H1 (cell line): Measurements from ENCODE around the gene ROR1. TPM values are rescaled to one million over a fixed set of nuclear protein-coding genes. Genes with fewer than 3 reads are reported as not detected.

Experiments
- CTCF ChIA-PET: fragments of 300-600 bp; sonication (Branson Sonifier 250); formaldehyde crosslinking; loops from one replicate; lab custom pipeline; 2021; ENCODE audit not compliant: partially characterized antibody; lab: Charles Lee
- POLR2A ChIA-PET: fragments of 300-600 bp; sonication (Branson Sonifier 250); formaldehyde crosslinking; loops from one replicate; lab custom pipeline; 2021; ENCODE audit warnings: inconsistent platforms; ENCODE audit not compliant: partially characterized antibody; lab: Charles Lee
- DNase-seq, 2 experiments: peaks; one replicate each; pipeline versions ENCODE4 v3.0.0 to v3.0.0-alpha.2; 2010 to 2022; ENCODE audit warnings: low spot score in 2 of 2, low read depth in 1 of 2, mixed read lengths in 1 of 2
- FAIRE-seq: peaks from 2 replicates; lab custom pipeline; 2011; peaks lifted over from hg19 to GRCh38; lab: Jason Lieb, UNC
- H2AFZ ChIP-seq: 2 replicates; pipeline ENCODE4 v1.8.1; 2012; ENCODE audit warnings: low read length, inconsistent platforms
- H2AK5ac ChIP-seq: 2 replicates; pipeline ENCODE4 v1.6.1; 2013; ENCODE audit warnings: low read depth, low read length
- H2BK120ac ChIP-seq: replicated peaks from 2 replicates; pipeline ENCODE3; 2013; ENCODE audit warnings: low read depth, low read length, inconsistent platforms
- H2BK12ac ChIP-seq: 2 replicates; pipeline ENCODE4 v1.6.1; 2013; ENCODE audit warnings: low read depth, low read length
- H2BK15ac ChIP-seq: 2 replicates; pipeline ENCODE4 v1.6.1; 2013; ENCODE audit warnings: low read length
- H2BK20ac ChIP-seq: 2 replicates; pipeline ENCODE4 v1.6.1; 2013; ENCODE audit warnings: low read length
- H2BK5ac ChIP-seq: 2 replicates; pipeline ENCODE4 v1.6.1; 2013; ENCODE audit warnings: low read depth, low read length
- H3K14ac ChIP-seq: 2 replicates; pipeline ENCODE4 v1.6.1; 2013; ENCODE audit warnings: inconsistent platforms; ENCODE audit not compliant: insufficient read length
- H3K18ac ChIP-seq: 2 replicates; pipeline ENCODE4 v1.6.1; 2013; ENCODE audit warnings: low read length; ENCODE audit errors: extremely low read depth
- H3K23ac ChIP-seq: 2 replicates; pipeline ENCODE4 v1.6.1; 2013; ENCODE audit warnings: inconsistent platforms; ENCODE audit not compliant: insufficient read length
- H3K23me2 ChIP-seq: 2 replicates; pipeline ENCODE4 v1.6.1; 2013; ENCODE audit warnings: low read depth, low read length
- H3K27ac ChIP-seq: 2 replicates; pipeline ENCODE4 v1.6.1; 2011; ENCODE audit warnings: low read depth, low read length, inconsistent platforms
- H3K27me3 ChIP-seq, 4 experiments: replicated peaks in 1 of 4; 1 replicate in 1 of 4; 2 replicates in 3 of 4; pipeline versions ENCODE4 v1.6.1 to v1.8.1; 2011 to 2013; ENCODE audit warnings: low read length in 3 of 4, mild to moderate bottlenecking in 3 of 4, inconsistent platforms in 2 of 4, mixed read lengths in 2 of 4, moderate library complexity in 1 of 4; ENCODE audit not compliant: control insufficient read depth in 3 of 4, insufficient read depth in 3 of 4; ENCODE audit errors: extremely low read depth in 1 of 4
- H3K36me3 ChIP-seq, 4 experiments: 2 replicates each; pipeline versions ENCODE4 v1.6.1 to v1.8.1; 2011 to 2013; ENCODE audit warnings: mild to moderate bottlenecking in 4 of 4, low read length in 3 of 4, moderate library complexity in 2 of 4, control low read depth in 1 of 4, inconsistent platforms in 1 of 4; ENCODE audit not compliant: insufficient read depth in 4 of 4, control insufficient read depth in 2 of 4
- H3K4ac ChIP-seq: replicated peaks from 2 replicates; pipeline ENCODE3; 2013; ENCODE audit warnings: low read length, low read depth, mixed read lengths, inconsistent platforms; ENCODE audit not compliant: insufficient read length
- H3K4me1 ChIP-seq, 4 experiments: replicated peaks in 1 of 4; 1 replicate in 1 of 4; 2 replicates in 3 of 4; pipeline versions ENCODE4 v1.6.1 to v1.8.1; 2011 to 2013; ENCODE audit warnings: low read length in 3 of 4, inconsistent platforms in 2 of 4, mixed read lengths in 1 of 4; ENCODE audit not compliant: insufficient read depth in 4 of 4, control insufficient read depth in 3 of 4
- H3K4me2 ChIP-seq, 2 experiments: 2 replicates each; pipeline versions ENCODE4 v1.6.1 to v1.8.1; 2011 to 2013; ENCODE audit warnings: low read depth in 2 of 2, low read length in 2 of 2, control low read depth in 1 of 2, inconsistent platforms in 1 of 2, mild to moderate bottlenecking in 1 of 2; ENCODE audit not compliant: insufficient read depth in 1 of 2
- H3K4me3 ChIP-seq, 4 experiments: fragments of 200-600, 300-600 bp in 1 of 4; sonication (generic), shearing (Covaris generic), sonication (Bioruptor Twin) in 1 of 4; 2 replicates each; pipeline versions ENCODE4 v1.5.1 to v1.8.1; 2011 to 2016; ENCODE audit warnings: low read length in 4 of 4, low read depth in 3 of 4, control low read depth in 2 of 4, inconsistent platforms in 2 of 4, mild to moderate bottlenecking in 2 of 4, mixed read lengths in 1 of 4, moderate library complexity in 1 of 4; ENCODE audit not compliant: insufficient read depth in 2 of 4; ENCODE audit errors: extremely low read depth in 1 of 4
- H3K56ac ChIP-seq: replicated peaks from 2 replicates; pipeline ENCODE3; 2013; ENCODE audit warnings: low read depth, mild to moderate bottlenecking, mixed read lengths, low read length, inconsistent platforms; ENCODE audit not compliant: insufficient read length
- H3K79me1 ChIP-seq: 2 replicates; pipeline ENCODE4 v1.6.1; 2013; ENCODE audit warnings: low read depth, low read length, control low read depth
- H3K79me2 ChIP-seq, 2 experiments: 2 replicates each; pipeline versions ENCODE4 v1.6.1 to v1.8.1; 2012 to 2013; ENCODE audit warnings: low read length in 2 of 2, mild to moderate bottlenecking in 2 of 2, inconsistent platforms in 1 of 2; ENCODE audit not compliant: insufficient read depth in 2 of 2, control insufficient read depth in 1 of 2
- H3K9ac ChIP-seq, 4 experiments: replicated peaks in 1 of 4; 1 replicate in 1 of 4; 2 replicates in 3 of 4; pipeline versions ENCODE4 v1.6.1 to v1.8.1; 2011 to 2013; ENCODE audit warnings: low read depth in 3 of 4, low read length in 3 of 4, control low read depth in 2 of 4, mild to moderate bottlenecking in 2 of 4, moderate library complexity in 2 of 4, inconsistent platforms in 1 of 4; ENCODE audit errors: extremely low read depth in 1 of 4
- H3K9me3 ChIP-seq, 2 experiments: 2 replicates each; pipeline versions ENCODE4 v1.6.1 to v1.8.1; 2012 to 2013; ENCODE audit warnings: mild to moderate bottlenecking in 2 of 2, moderate library complexity in 2 of 2, control low read depth in 1 of 2, inconsistent platforms in 1 of 2, low read depth in 1 of 2, low read length in 1 of 2, mixed read lengths in 1 of 2; ENCODE audit not compliant: insufficient read depth in 2 of 2
- H4K20me1 ChIP-seq, 2 experiments: replicated peaks in 1 of 2; 2 replicates each; pipeline versions ENCODE3 to v1.8.1; 2011 to 2013; ENCODE audit warnings: inconsistent platforms in 2 of 2, low read length in 2 of 2, mild to moderate bottlenecking in 1 of 2; ENCODE audit not compliant: insufficient read depth in 2 of 2, control insufficient read depth in 1 of 2
- H4K5ac ChIP-seq: 2 replicates; pipeline ENCODE4 v1.6.1; 2013; ENCODE audit warnings: low read length, low read depth, mixed read lengths, inconsistent platforms; ENCODE audit not compliant: insufficient read length
- H4K8ac ChIP-seq: 2 replicates; pipeline ENCODE4 v1.8.0; 2013; ENCODE audit warnings: mild to moderate bottlenecking, moderate library complexity, low read length, inconsistent platforms; ENCODE audit not compliant: insufficient read depth; ENCODE audit errors: extremely low read depth
- H4K91ac ChIP-seq: replicated peaks from 2 replicates; pipeline ENCODE3; 2013; ENCODE audit warnings: low read length, mixed read lengths, inconsistent platforms; ENCODE audit not compliant: insufficient read length
- ASH2L ChIP-seq: fragments of 200-600, 300-600 bp; sonication (generic); IDR thresholded peaks from one replicate; pipeline ENCODE4 v1.7.1; 2017; ENCODE audit warnings: low read length
- BRCA1 ChIP-seq: IDR thresholded peaks from 2 replicates; pipeline ENCODE4 v1.6.1; 2012; ENCODE audit warnings: low read depth, low read length, improper control_type of control experiment
- EZH2 ChIP-seq: fragments of 200-600 bp; sonication (generic); IDR thresholded peaks from 2 replicates; pipeline ENCODE4 v1.7.1; 2012; ENCODE audit warnings: low read depth, mild to moderate bottlenecking, moderate library complexity, low read length, inconsistent platforms; ENCODE audit not compliant: severe bottlenecking
- FOSL1 ChIP-seq: IDR thresholded peaks from 2 replicates; pipeline ENCODE4 v1.6.1; 2011; ENCODE audit warnings: mild to moderate bottlenecking, low read depth, low read length, moderate library complexity; ENCODE audit not compliant: insufficient read depth
- GABPA ChIP-seq: IDR thresholded peaks from 2 replicates; pipeline ENCODE4 v1.6.1; 2011; ENCODE audit warnings: mild to moderate bottlenecking, low read length, moderate library complexity, borderline replicate concordance; ENCODE audit not compliant: insufficient read depth
- GTF2F1 ChIP-seq: IDR thresholded peaks from 2 replicates; pipeline ENCODE4 v1.6.1; 2012; ENCODE audit warnings: low read depth, low read length, improper control_type of control experiment, borderline replicate concordance
- MAX ChIP-seq: IDR thresholded peaks from 2 replicates; pipeline ENCODE4 v1.6.1; 2012; ENCODE audit warnings: inconsistent platforms
- RFX5 ChIP-seq: IDR thresholded peaks from 2 replicates; pipeline ENCODE4 v1.6.1; 2011; ENCODE audit warnings: low read depth, low read length, improper control_type of control experiment, borderline replicate concordance
- SIX5 ChIP-seq: IDR thresholded peaks from 2 replicates; pipeline ENCODE4 v1.6.1; 2011; ENCODE audit warnings: mild to moderate bottlenecking, low read depth, low read length
- SRF ChIP-seq: IDR thresholded peaks from 2 replicates; pipeline ENCODE4 v1.6.1; 2011; ENCODE audit warnings: mild to moderate bottlenecking, low read depth, low read length, moderate library complexity
- WGBS, 2 experiments: shearing (Covaris generic) in 1 of 2; methylation state at CpG; one replicate each; pipeline versions ENCODE4 v1.1.6 to v1.1.7; 2013 to 2015; ENCODE audit warnings: low lambda C conversion rate in 2 of 2, mixed read lengths in 2 of 2, inconsistent platforms in 1 of 2, low coverage in 1 of 2, missing lambda C conversion rate in 1 of 2; ENCODE audit not compliant: insufficient replicate concordance in 2 of 2, insufficient coverage in 1 of 2, insufficient read length in 1 of 2; ENCODE audit errors: extremely low coverage in 1 of 2, missing lambda C conversion rate in 1 of 2; 5-methylcytosine and 5-hydroxymethylcytosine counted together
- polyA plus RNA-seq, 7 experiments: library from polyadenylated mRNA; depleted of rRNA in 3 of 7; stranded (reverse) in 5 of 7; unstranded in 2 of 7; fragments of >200 nt in 5 of 7; fragments of 200-250 nt in 2 of 7; gene quantifications; 1 replicate in 5 of 7; 2 replicates in 1 of 7; 4 replicates in 1 of 7; pipeline versions ENCODE4 v1.2.1 to v1.2.3, GENCODE V29; 2011 to 2013; ENCODE audit warnings: missing spikeins in 2 of 7, mixed read lengths in 2 of 7
- total RNA-seq: library from RNA; stranded (reverse); fragmentation: NEBNext Ultra II Directional; extraction: Animal tissue kit (Norgen Biotek cat#: 25700); gene quantifications from 2 replicates; pipeline ENCODE4 v1.2.1, GENCODE V29; 2021
- TF ChIP-seq, protein P1 (sequence below): IDR thresholded peaks from 2 replicates; pipeline ENCODE4 v1.6.1; 2012; ENCODE audit warnings: low read length, inconsistent platforms

Gene ROR1
- total and polyA plus RNA-seq, 2 of the 8 experiments (the other 6 are each of a cell fraction or from before 2014, with no cell fraction given), result 33.6 to 73.6 TPM

DNA sequence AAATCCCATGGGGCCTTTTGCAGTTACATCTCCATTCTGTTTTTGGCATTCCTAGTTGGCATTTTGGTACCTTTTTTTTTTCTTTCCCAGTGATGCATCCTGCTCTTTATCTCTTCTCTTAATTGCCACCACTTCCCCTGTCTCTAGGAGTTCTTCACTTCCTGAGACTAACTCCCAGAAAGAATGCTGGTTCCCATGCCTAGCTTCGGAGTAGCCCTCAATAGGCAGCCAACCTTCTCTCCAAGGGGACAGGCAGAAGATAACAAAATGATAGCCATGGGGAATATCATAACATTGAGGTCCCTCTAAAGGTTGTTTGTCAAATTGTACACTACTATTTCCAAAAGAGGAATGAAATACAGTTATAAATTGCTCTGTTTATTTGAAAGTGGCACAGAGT, 279.0 kb downstream of the ROR1 start:
- H4K20me1 ChIP-seq, result peaks cover 0 to 4% of the 10 kb centered on the region in 2 experiments
- CTCF ChIA-PET, result interaction anchor here (0.8 to 1.3 kb wide), 2 partner anchors 85 to 361 kb away, joined by 3 to 4 read pairs; no protein-coding TSS in a partner anchor
- no peak overlapping the region for H3K9ac ChIP-seq
- H3K79me2 ChIP-seq, result peaks cover 0 to 6% of the 10 kb centered on the region in 2 experiments; a peak in 2 of 4 replicates
- WGBS, 2 experiments, result 100% methylated on average over 1 of the region's 1 CpG; no CpG with 5 or more reads in 1 of the 2 experiments
- no peaks in the 10 kb centered on the region for H3K9me3 ChIP-seq
- H3K79me1 ChIP-seq, result peaks cover 3% of the 10 kb centered on the region; the same call in 1 of the 2 replicates
- POLR2A ChIA-PET, result no interaction called here
- H2BK15ac ChIP-seq, result no peak overlapping the region
- no peaks in the 10 kb centered on the region for H3K27me3 ChIP-seq
- no peak overlapping the region for H3K27ac ChIP-seq
- H3K14ac ChIP-seq, result no peak overlapping the region
- FAIRE-seq (no peak), DNase-seq (no peak)
- no peak overlapping the region for H4K5ac ChIP-seq
- H4K91ac ChIP-seq, result no peak overlapping the region
- no peak overlapping the region for H3K4ac ChIP-seq
- no peak overlapping the region for H2BK20ac ChIP-seq
- H4K8ac ChIP-seq, result no peak overlapping the region
- H3K4me3 ChIP-seq, result no peak overlapping the region
- H3K23me2 ChIP-seq, result no peaks in the 10 kb centered on the region
- H2AFZ ChIP-seq, result no peak overlapping the region
- no peak overlapping the region for H3K18ac ChIP-seq
- TF ChIP-seq RFX5 (no peak), MAX (no peak), SIX5 (no peak), BRCA1 (no peak), GABPA (no peak), GTF2F1 (no peak), SRF (no peak), EZH2 (no peak), FOSL1 (no peak), ASH2L (no peak)
- TF ChIP-seq, protein P1, sequence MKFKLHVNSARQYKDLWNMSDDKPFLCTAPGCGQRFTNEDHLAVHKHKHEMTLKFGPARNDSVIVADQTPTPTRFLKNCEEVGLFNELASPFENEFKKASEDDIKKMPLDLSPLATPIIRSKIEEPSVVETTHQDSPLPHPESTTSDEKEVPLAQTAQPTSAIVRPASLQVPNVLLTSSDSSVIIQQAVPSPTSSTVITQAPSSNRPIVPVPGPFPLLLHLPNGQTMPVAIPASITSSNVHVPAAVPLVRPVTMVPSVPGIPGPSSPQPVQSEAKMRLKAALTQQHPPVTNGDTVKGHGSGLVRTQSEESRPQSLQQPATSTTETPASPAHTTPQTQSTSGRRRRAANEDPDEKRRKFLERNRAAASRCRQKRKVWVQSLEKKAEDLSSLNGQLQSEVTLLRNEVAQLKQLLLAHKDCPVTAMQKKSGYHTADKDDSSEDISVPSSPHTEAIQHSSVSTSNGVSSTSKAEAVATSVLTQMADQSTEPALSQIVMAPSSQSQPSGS, result no peak
- H2BK12ac ChIP-seq, result no peak overlapping the region
- no peak overlapping the region for H2BK5ac ChIP-seq
- no peak overlapping the region for H3K4me2 ChIP-seq
- peaks cover 0 to 9% (median 0%) of the 10 kb centered on the region in 4 experiments; a peak in 1 of 8 replicates for H3K36me3 ChIP-seq
- no peak overlapping the region for H2AK5ac ChIP-seq
- no peaks in the 10 kb centered on the region for H3K4me1 ChIP-seq
- H3K23ac ChIP-seq, result no peak overlapping the region
- H3K56ac ChIP-seq, result no peak overlapping the region
- no peak overlapping the region for H2BK120ac ChIP-seq
